Mucosa of rectum (tissue), 2 donors: ENCODE results near the gene PPP1R11.
A peak's percentile ranks its signal among the peaks of the same experiment; 100 is the strongest.
"Not testable (repeated sequence)": the region's sequence is repeated elsewhere in the genome, so short reads cannot be mapped to it uniquely, and the experiment has no call there.

ENCODE experiments used
- H3K27ac ChIP-seq, 2 donors: one replicate each; pipeline ENCODE4 v1.7.0; 2013; ENCODE audit warnings: inconsistent platforms in 2 of 2, low read depth in 2 of 2, low read length in 2 of 2
- H3K27me3 ChIP-seq, 2 donors: one replicate each; pipeline ENCODE4 v1.7.0; 2013; ENCODE audit warnings: low read length in 2 of 2; ENCODE audit not compliant: control insufficient read depth in 2 of 2, insufficient read depth in 2 of 2
- H3K36me3 ChIP-seq, 2 donors: one replicate each; pipeline ENCODE4 v1.7.0; 2013; ENCODE audit warnings: low read length in 2 of 2; ENCODE audit not compliant: control insufficient read depth in 2 of 2, insufficient read depth in 2 of 2
- H3K4me1 ChIP-seq, 2 donors: one replicate each; pipeline ENCODE4 v1.7.0; 2013; ENCODE audit warnings: low read length in 2 of 2, mild to moderate bottlenecking in 1 of 2; ENCODE audit not compliant: control insufficient read depth in 2 of 2, insufficient read depth in 2 of 2
- H3K4me3 ChIP-seq, 2 donors: one replicate each; pipeline ENCODE4 v1.7.0; 2013; ENCODE audit warnings: low read length in 2 of 2
- H3K9ac ChIP-seq, 2 donors: one replicate each; pipeline ENCODE4 v1.7.0; 2013; ENCODE audit warnings: low read length in 2 of 2, low read depth in 1 of 2, mild to moderate bottlenecking in 1 of 2
- H3K9me3 ChIP-seq, 2 donors: one replicate each; pipeline ENCODE4 v1.7.0; 2013; ENCODE audit warnings: low read length in 2 of 2; ENCODE audit not compliant: control insufficient read depth in 2 of 2
- donor health status: healthy.
- donor health status: Normal muscosa, but diverticular disease.

The PPP1R11 gene

GRCh38 chr6:30066577-30067459 lies at the start of gene PPP1R11:
PPP1R11 (plus strand) TSS chr6:30067198; CDS start chr6:30067411, 213 bp downstream.
- H3K36me3 ChIP-seq = peaks cover 14 to 15% of the 10 kb centered on the region in 2 donors
- no peaks in the 10 kb centered on the region for H3K9me3 ChIP-seq
- H3K4me1 ChIP-seq = peaks cover 22 to 25% of the 10 kb centered on the region in 2 donors
- peak within 1 kb of the TSS; percentile 90 to 97 for H3K27ac ChIP-seq
- peak within 1 kb of the TSS; percentile 98 to 99 for H3K4me3 ChIP-seq
- peak within 1 kb of the TSS; percentile 94 to 95 for H3K9ac ChIP-seq
- H3K27me3 ChIP-seq = peaks cover 0 to 8% of the 10 kb centered on the region in 2 donors

- Histone ChIP-seq H3K9me3 (no peaks in the 10 kb centered on the region), H3K36me3 (no peaks in the 10 kb centered on the region), H3K4me3 (no peak overlapping the region), H3K4me1 (no peaks in the 10 kb centered on the region), H3K9ac (no peak overlapping the region), H3K27me3 (no peaks in the 10 kb centered on the region), H3K27ac (no peak overlapping the region)
These were observed 47.2 kb upstream of the PPP1R11 start for GRCh38 chr6:30019819-30020218.

GRCh38 chr6:30020626-30021025 lies 46.4 kb upstream of the PPP1R11 start:
- Histone ChIP-seq H3K4me1 (no peaks in the 10 kb centered on the region), H3K27me3 (no peaks in the 10 kb centered on the region), H3K36me3 (no peaks in the 10 kb centered on the region)

GRCh38 chr6:30022189-30022588 lies 44.8 kb upstream of the PPP1R11 start:
- H3K36me3 ChIP-seq = no peaks in the 10 kb centered on the region
- no peak overlapping the region for H3K27ac ChIP-seq
- no peaks in the 10 kb centered on the region for H3K4me1 ChIP-seq
- no peak overlapping the region for H3K9ac ChIP-seq
- H3K27me3 ChIP-seq = no peaks in the 10 kb centered on the region
- H3K9me3 ChIP-seq = no peaks in the 10 kb centered on the region
- no peak overlapping the region for H3K4me3 ChIP-seq

More at GRCh38 chr6:30020626-30021025, 46.4 kb upstream of the PPP1R11 start:
- no peak overlapping the region for H3K27ac ChIP-seq
- no peaks in the 10 kb centered on the region for H3K9me3 ChIP-seq
- no peak overlapping the region for H3K9ac ChIP-seq
- no peak overlapping the region for H3K4me3 ChIP-seq

GRCh38 chr6:30022712-30023111 lies 44.3 kb upstream of the PPP1R11 start:
- not testable (repeated sequence) for H3K9me3 ChIP-seq, H3K4me1 ChIP-seq, H3K9ac ChIP-seq, H3K36me3 ChIP-seq, H3K27ac ChIP-seq, H3K27me3 ChIP-seq, H3K4me3 ChIP-seq

GRCh38 chr6:30025186-30025585 lies 41.8 kb upstream of the PPP1R11 start:
- Histone ChIP-seq H3K4me1 (no peaks in the 10 kb centered on the region), H3K9me3 (no peaks in the 10 kb centered on the region), H3K36me3 (no peaks in the 10 kb centered on the region), H3K27me3 (no peaks in the 10 kb centered on the region), H3K9ac (no peak overlapping the region), H3K27ac (no peak overlapping the region), H3K4me3 (no peak overlapping the region)

GRCh38 chr6:30029588-30029987 lies 37.4 kb upstream of the PPP1R11 start:
- Histone ChIP-seq H3K9ac (no peak overlapping the region), H3K36me3 (peaks cover 0 to 3% of the 10 kb centered on the region in 2 donors), H3K27me3 (no peaks in the 10 kb centered on the region), H3K27ac (no peak overlapping the region), H3K9me3 (no peaks in the 10 kb centered on the region), H3K4me1 (no peaks in the 10 kb centered on the region), H3K4me3 (no peak overlapping the region)

- Histone ChIP-seq H3K27me3 (no peaks in the 10 kb centered on the region), H3K4me3 (no peak overlapping the region), H3K9ac (no peak overlapping the region), H3K4me1 (no peaks in the 10 kb centered on the region), H3K27ac (no peak overlapping the region), H3K9me3 (no peaks in the 10 kb centered on the region), H3K36me3 (peaks cover 0 to 3% of the 10 kb centered on the region in 2 donors)
These were observed 35.6 kb upstream of the PPP1R11 start for GRCh38 chr6:30031381-30031780.

GRCh38 chr6:30033440-30033839 lies 33.6 kb upstream of the PPP1R11 start:
- not testable (repeated sequence) for H3K9ac ChIP-seq, H3K27me3 ChIP-seq, H3K27ac ChIP-seq, H3K36me3 ChIP-seq, H3K4me1 ChIP-seq, H3K4me3 ChIP-seq, H3K9me3 ChIP-seq

GRCh38 chr6:30035784-30036183 lies 31.2 kb upstream of the PPP1R11 start:
- Histone ChIP-seq H3K36me3 (peaks cover 0 to 3% of the 10 kb centered on the region in 2 donors), H3K9me3 (no peaks in the 10 kb centered on the region), H3K4me3 (no peak overlapping the region), H3K4me1 (no peaks in the 10 kb centered on the region), H3K27me3 (no peaks in the 10 kb centered on the region), H3K9ac (no peak overlapping the region), H3K27ac (no peak overlapping the region)
